ENCODE measurements around the gene AIMP2. TPM values are rescaled to one million over a fixed set of nuclear protein-coding genes. Genes with fewer than 3 reads are reported as not detected.

The AIMP2 gene
- total RNA-seq, 1 donor from 2014 or later: 38.4 TPM

DNA sequence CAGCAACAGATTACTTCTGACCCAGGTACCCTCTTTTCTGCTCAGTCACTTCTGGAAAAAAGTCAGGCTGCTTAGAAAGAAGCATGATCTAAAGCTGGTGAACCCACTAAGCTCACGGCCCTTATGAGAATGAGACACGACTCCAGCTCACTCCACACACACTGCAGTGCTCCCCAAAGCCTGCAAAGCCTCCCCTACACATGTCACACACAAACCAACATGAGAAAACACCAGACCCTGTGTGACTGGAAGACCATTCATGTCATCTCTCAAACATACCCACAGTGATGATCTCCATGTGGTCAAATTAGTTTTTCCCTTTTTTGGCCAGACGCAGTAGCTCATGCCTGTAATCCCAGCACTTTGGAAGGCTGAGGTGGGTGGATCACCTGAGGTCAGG lies 22.5 kb downstream of the AIMP2 start:
- H3K4me3 ChIP-seq: no peak overlapping the region
- peaks cover 45% of the 10 kb centered on the region for H3K36me3 Mint-ChIP-seq
- H3K9me3 Mint-ChIP-seq: no peaks in the 10 kb centered on the region
- peaks cover 6% of the 10 kb centered on the region for H3K27me3 Mint-ChIP-seq (ENCODE audit: insufficient read depth, low read depth)
- TF ChIP-seq EZH2phosphoT487 (IDR thresholded peaks at IDR 0.05) (no peak), EZH2 (IDR thresholded peaks at IDR 0.05) (no peak)
- TF ChIP-seq, protein P1, sequence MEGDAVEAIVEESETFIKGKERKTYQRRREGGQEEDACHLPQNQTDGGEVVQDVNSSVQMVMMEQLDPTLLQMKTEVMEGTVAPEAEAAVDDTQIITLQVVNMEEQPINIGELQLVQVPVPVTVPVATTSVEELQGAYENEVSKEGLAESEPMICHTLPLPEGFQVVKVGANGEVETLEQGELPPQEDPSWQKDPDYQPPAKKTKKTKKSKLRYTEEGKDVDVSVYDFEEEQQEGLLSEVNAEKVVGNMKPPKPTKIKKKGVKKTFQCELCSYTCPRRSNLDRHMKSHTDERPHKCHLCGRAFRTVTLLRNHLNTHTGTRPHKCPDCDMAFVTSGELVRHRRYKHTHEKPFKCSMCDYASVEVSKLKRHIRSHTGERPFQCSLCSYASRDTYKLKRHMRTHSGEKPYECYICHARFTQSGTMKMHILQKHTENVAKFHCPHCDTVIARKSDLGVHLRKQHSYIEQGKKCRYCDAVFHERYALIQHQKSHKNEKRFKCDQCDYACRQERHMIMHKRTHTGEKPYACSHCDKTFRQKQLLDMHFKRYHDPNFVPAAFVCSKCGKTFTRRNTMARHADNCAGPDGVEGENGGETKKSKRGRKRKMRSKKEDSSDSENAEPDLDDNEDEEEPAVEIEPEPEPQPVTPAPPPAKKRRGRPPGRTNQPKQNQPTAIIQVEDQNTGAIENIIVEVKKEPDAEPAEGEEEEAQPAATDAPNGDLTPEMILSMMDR (IDR thresholded peaks at IDR 0.05): no peak
- no peaks in the 10 kb centered on the region for H3K4me1 Mint-ChIP-seq
- no peak for DNase-seq (ENCODE audit: low spot score)
- H3K4me1 ChIP-seq: no peaks in the 10 kb centered on the region
- no peak overlapping the region for H3K4me3 Mint-ChIP-seq
- H3K9me3 ChIP-seq (ENCODE audit: low read depth): no peaks in the 10 kb centered on the region
- H4K20me1 ChIP-seq (ENCODE audit: low read depth): peaks cover 24% of the 10 kb centered on the region
- H3K79me2 ChIP-seq (ENCODE audit: low read depth): peaks cover 22% of the 10 kb centered on the region
- no peak overlapping the region for H3K27ac ChIP-seq
- peaks cover 22% of the 10 kb centered on the region for H3F3A ChIP-seq (ENCODE audit: low read depth)
- H3K36me3 ChIP-seq: peaks cover 7% of the 10 kb centered on the region
- no peaks in the 10 kb centered on the region for H3K27me3 ChIP-seq
- H2AFZ ChIP-seq (replicated peaks): no peak overlapping the region
- no peak overlapping the region for H3K9ac ChIP-seq
- no peak overlapping the region for H3K27ac Mint-ChIP-seq
- H3K4me2 ChIP-seq: no peak overlapping the region

DNA sequence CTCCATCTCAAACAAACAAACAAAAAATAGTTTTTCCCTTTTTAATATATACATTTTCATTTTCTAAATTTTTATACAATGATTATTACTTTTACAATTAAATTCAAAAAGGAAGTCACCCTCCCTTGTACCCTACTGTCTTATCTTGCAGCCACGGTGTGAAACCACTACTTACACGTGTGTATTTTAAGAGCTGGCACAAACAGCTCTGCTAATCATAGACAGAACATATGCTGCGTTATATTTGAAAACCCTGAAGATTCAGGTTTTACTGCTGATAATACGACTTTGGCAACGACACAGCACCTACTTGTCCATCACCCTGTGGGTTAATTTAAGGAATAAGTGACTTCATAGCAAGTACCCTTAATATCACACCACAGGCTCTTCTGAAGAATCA lies 23.1 kb downstream of the AIMP2 start:
- H2AFZ ChIP-seq (replicated peaks): no peak overlapping the region
- no peaks in the 10 kb centered on the region for H3K27me3 ChIP-seq
- no peak overlapping the region for H3K4me3 Mint-ChIP-seq
- H3K27ac Mint-ChIP-seq: no peak overlapping the region
- DNase-seq (ENCODE audit: low spot score): no peak
- peaks cover 7% of the 10 kb centered on the region for H3K36me3 ChIP-seq
- H3F3A ChIP-seq (ENCODE audit: low read depth): peaks cover 19% of the 10 kb centered on the region
- H3K36me3 Mint-ChIP-seq: peaks cover 47% of the 10 kb centered on the region
- H3K9me3 ChIP-seq (ENCODE audit: low read depth): no peaks in the 10 kb centered on the region
- H3K27me3 Mint-ChIP-seq (ENCODE audit: insufficient read depth, low read depth): peaks cover 6% of the 10 kb centered on the region
- H4K20me1 ChIP-seq (ENCODE audit: low read depth): peaks cover 20% of the 10 kb centered on the region
- no peak overlapping the region for H3K4me2 ChIP-seq
- peaks cover 22% of the 10 kb centered on the region for H3K79me2 ChIP-seq (ENCODE audit: low read depth)
- H3K4me1 Mint-ChIP-seq: no peaks in the 10 kb centered on the region
- H3K9ac ChIP-seq: no peak overlapping the region
- no peak for TF ChIP-seq EZH2 (IDR thresholded peaks at IDR 0.05)
- TF ChIP-seq EZH2phosphoT487 (IDR thresholded peaks at IDR 0.05): no peak
- TF ChIP-seq, protein P1 (IDR thresholded peaks at IDR 0.05): no peak
- no peak overlapping the region for H3K4me3 ChIP-seq
- no peak overlapping the region for H3K27ac ChIP-seq
- no peaks in the 10 kb centered on the region for H3K9me3 Mint-ChIP-seq
- H3K4me1 ChIP-seq: no peaks in the 10 kb centered on the region

DNA sequence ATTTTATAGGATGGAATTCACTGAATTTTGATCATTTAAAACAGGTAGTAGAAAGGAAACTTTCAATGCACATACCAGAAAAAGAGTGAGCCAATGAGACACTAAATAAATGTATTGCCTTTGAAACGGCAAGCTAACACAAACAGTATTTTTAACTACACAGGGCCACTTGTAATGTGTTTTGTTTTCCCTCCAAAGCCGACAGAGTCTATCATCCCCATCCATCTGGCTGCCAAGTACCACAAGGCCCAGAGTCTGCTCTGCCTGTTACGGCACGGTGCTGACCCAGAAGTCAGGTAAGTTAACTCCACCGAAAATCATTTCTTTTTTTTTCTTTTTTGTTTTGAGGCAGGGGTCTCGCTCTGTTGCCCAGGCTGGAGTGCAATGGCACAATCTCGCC lies 23.6 kb downstream of the AIMP2 start:
- peaks cover 11% of the 10 kb centered on the region for H3K36me3 ChIP-seq

More for the DNA sequence above, 23.6 kb downstream of the AIMP2 start:
- H3K27ac ChIP-seq: no peak overlapping the region
- Mint-ChIP-seq H3K27ac (no peak overlapping the region), H3K9me3 (no peaks in the 10 kb centered on the region), H3K4me3 (no peak overlapping the region), H3K27me3 (ENCODE audit: insufficient read depth, low read depth) (peaks cover 6% of the 10 kb centered on the region), H3K4me1 (no peaks in the 10 kb centered on the region), H3K36me3 (peaks cover 43% of the 10 kb centered on the region)
- H3K4me3 ChIP-seq: no peak overlapping the region
- no peak overlapping the region for H3K9ac ChIP-seq
- H3F3A ChIP-seq (ENCODE audit: low read depth): peaks cover 14% of the 10 kb centered on the region
- H3K4me1 ChIP-seq: no peaks in the 10 kb centered on the region
- peaks cover 20% of the 10 kb centered on the region for H4K20me1 ChIP-seq (ENCODE audit: low read depth)
- no peak overlapping the region for H3K4me2 ChIP-seq
- H3K79me2 ChIP-seq (ENCODE audit: low read depth): peaks cover 22% of the 10 kb centered on the region
- TF ChIP-seq EZH2 (IDR thresholded peaks at IDR 0.05): no peak
- TF ChIP-seq, protein P1 (IDR thresholded peaks at IDR 0.05): no peak
- no peak for TF ChIP-seq EZH2phosphoT487 (IDR thresholded peaks at IDR 0.05)
- H3K9me3 ChIP-seq (ENCODE audit: low read depth): no peaks in the 10 kb centered on the region
- no peaks in the 10 kb centered on the region for H3K27me3 ChIP-seq
- H2AFZ ChIP-seq (replicated peaks): no peak overlapping the region
- no peak for DNase-seq (ENCODE audit: low spot score)

All from neural progenitor cell (in vitro differentiated cells).